ENCODE measurements around the gene NEK6. TPM values are rescaled to one million over a fixed set of nuclear protein-coding genes. Genes with fewer than 3 reads are reported as not detected.

The NEK6 gene
- total and polyA plus RNA-seq, 2 of the 8 experiments (the other 6 are each of a cell fraction or from before 2014, with no cell fraction given), result 17.7 to 19.7 TPM

GRCh38 chr9:124342402-124342775 is 84.6 kb downstream of the NEK6 start:
- Histone ChIP-seq H3K27ac (ENCODE audit: low read depth, low read length) (no peak overlapping the region), H3K4me2 (ENCODE audit: insufficient read depth in 1 of 2, low read depth in 2 of 2, low read length in 2 of 2) (no peak overlapping the region), H3K9ac (replicated peaks in 1 of 4; ENCODE audit: extremely low read depth in 1 of 4, low read depth in 3 of 4, low read length in 3 of 4) (no peak overlapping the region), H3K4me3 (ENCODE audit: extremely low read depth in 1 of 4, insufficient read depth in 2 of 4, low read depth in 3 of 4, low read length in 4 of 4) (no peak overlapping the region), H2AFZ (ENCODE audit: low read length) (no peak overlapping the region), H4K5ac (ENCODE audit: insufficient read length, low read depth, low read length) (no peak overlapping the region), H3K4ac (replicated peaks; ENCODE audit: insufficient read length, low read depth, low read length) (no peak overlapping the region), H3K9me3 (ENCODE audit: insufficient read depth in 2 of 2, low read depth in 1 of 2, low read length in 1 of 2) (no peaks in the 10 kb centered on the region; a peak in 2 of 4 replicates), H4K8ac (ENCODE audit: extremely low read depth, insufficient read depth, low read length) (peak overlapping the region; percentile 53; the same call in 1 of the 2 replicates), H2AK5ac (ENCODE audit: low read depth, low read length) (0 out of 2 replicates have a peak overlapping the region, but pooled peaks have one; percentile 48), H2BK120ac (replicated peaks; ENCODE audit: low read depth, low read length) (no peak overlapping the region), H3K18ac (ENCODE audit: extremely low read depth, low read length) (peak overlapping the region; percentile 78; the same call in 1 of the 2 replicates), H3K23ac (ENCODE audit: insufficient read length) (no peak overlapping the region), H3K79me1 (ENCODE audit: low read depth, low read length) (no peaks in the 10 kb centered on the region), H4K91ac (replicated peaks; ENCODE audit: insufficient read length, low read length) (peak overlapping the region; percentile 15), H2BK15ac (ENCODE audit: low read length) (peak overlapping the region; percentile 95; the same call in 1 of the 2 replicates), H2BK20ac (ENCODE audit: low read length) (no peak overlapping the region), H3K4me1 (replicated peaks in 1 of 4; ENCODE audit: control insufficient read depth in 3 of 4, insufficient read depth in 4 of 4, low read length in 3 of 4) (peaks cover 0 to 22% (median 12%) of the 10 kb centered on the region in 4 experiments; a peak in 5 of 7 replicates), H3K14ac (ENCODE audit: insufficient read length) (no peak overlapping the region), H2BK5ac (ENCODE audit: low read depth, low read length) (no peak overlapping the region), H3K79me2 (ENCODE audit: control insufficient read depth in 1 of 2, insufficient read depth in 2 of 2, low read length in 2 of 2) (no peaks in the 10 kb centered on the region), H2BK12ac (ENCODE audit: low read depth, low read length) (0 out of 2 replicates have a peak overlapping the region, but pooled peaks have one; percentile 50), H3K56ac (replicated peaks; ENCODE audit: insufficient read length, low read depth, low read length) (no peak overlapping the region), H4K20me1 (replicated peaks in 1 of 2; ENCODE audit: control insufficient read depth in 1 of 2, insufficient read depth in 2 of 2, low read length in 2 of 2) (peaks cover 3 to 20% of the 10 kb centered on the region in 2 experiments), H3K36me3 (ENCODE audit: control insufficient read depth in 2 of 4, insufficient read depth in 4 of 4, low read length in 3 of 4) (no peaks in the 10 kb centered on the region), H3K27me3 (replicated peaks in 1 of 4; ENCODE audit: control insufficient read depth in 3 of 4, extremely low read depth in 1 of 4, insufficient read depth in 3 of 4, low read length in 3 of 4) (no peaks in the 10 kb centered on the region), H3K23me2 (ENCODE audit: low read depth, low read length) (no peaks in the 10 kb centered on the region)
- FAIRE-seq (no peak), DNase-seq (ENCODE audit: low read depth in 1 of 2, low spot score in 2 of 2) (no peak)
- 94% methylated on average over 11 of the region's 11 CpGs; no CpG with 5 or more reads in 1 of the 2 experiments for WGBS, 2 experiments (ENCODE audit: extremely low coverage in 1 of 2, insufficient coverage in 1 of 2, insufficient read length in 1 of 2, insufficient replicate concordance in 2 of 2, low coverage in 1 of 2, low lambda C conversion rate in 2 of 2, missing lambda C conversion rate in 1 of 2)
- POLR2A ChIA-PET (ENCODE audit: partially characterized antibody), result interaction anchor here (1.2 kb wide), 2 partner anchors 10 to 13 kb away, joined by 3 to 5 read pairs; no protein-coding TSS in a partner anchor
- CTCF ChIA-PET (ENCODE audit: partially characterized antibody), result interaction anchor here (0.7 to 1.9 kb wide), 6 partner anchors 22 to 157 kb away, joined by 3 to 4 read pairs (median 4); no protein-coding TSS in a partner anchor
- TF ChIP-seq KDM4A (IDR thresholded peaks at IDR 0.05; ENCODE audit: low read depth, low read length, severe bottlenecking) (no peak), BACH1 (IDR thresholded peaks at IDR 0.05; ENCODE audit: low read length) (no peak), TAF7 (optimal IDR thresholded peaks at IDR 0.05; ENCODE audit: borderline replicate concordance, low read depth, low read length) (no peak), TBP (IDR thresholded peaks at IDR 0.05; ENCODE audit: low read depth, low read length) (no peak), EGR1 (IDR thresholded peaks at IDR 0.05; ENCODE audit: borderline replicate concordance, low read depth, low read length) (no peak), CREB1 (IDR thresholded peaks at IDR 0.05) (no peak), SAP30 (IDR thresholded peaks at IDR 0.05; ENCODE audit: insufficient read depth, insufficient replicate concordance, low read length) (no peak), CBX8 (IDR thresholded peaks at IDR 0.05; ENCODE audit: borderline replicate concordance, low read depth, low read length) (no peak), RNF2 (IDR thresholded peaks at IDR 0.05; ENCODE audit: borderline replicate concordance, low read depth, low read length, missing control alignments, poor library complexity, severe bottlenecking) (no peak), JUND (IDR thresholded peaks at IDR 0.05; ENCODE audit: low read length) (no peak), SUZ12 (IDR thresholded peaks at IDR 0.05; ENCODE audit: low read length) (no peak), POU5F1 (IDR thresholded peaks at IDR 0.05; ENCODE audit: low read depth, low read length) (no peak), SIX5 (IDR thresholded peaks at IDR 0.05; ENCODE audit: low read depth, low read length) (no peak), SIN3A (conservative IDR thresholded peaks at IDR 0.05 in 1 of 2, IDR thresholded peaks at IDR 0.05 in 1 of 2; ENCODE audit: low read depth in 1 of 2, low read length in 2 of 2) (no peak)

Data from H1 (cell line).